Gastroesophageal sphincter (tissue), 4 donors: ENCODE measurements around the gene SLC35E1. TPM values are rescaled to one million over a fixed set of nuclear protein-coding genes. Genes with fewer than 3 reads are reported as not detected.

Source experiments
- ATAC-seq: fragments of 150-250 bp; one replicate; pipeline ENCODE4 v1.9.1; 2016; ENCODE audit warnings: mild to moderate bottlenecking, moderate library complexity
- H3K27ac ChIP-seq, 4 donors: fragments of 200-600 bp; sonication (generic) in 3 of 4; 1 replicate in 3 of 4; 2 replicates in 1 of 4; pipeline ENCODE4 v1.5.1; 2016 to 2019
- H3K27me3 ChIP-seq: fragments of 200-600 bp; sonication (generic); one replicate; pipeline ENCODE4 v1.5.1; 2019
- H3K36me3 ChIP-seq, 2 donors: fragments of 200-600 bp; sonication (generic); one replicate each; pipeline ENCODE4 v1.5.1; 2019; ENCODE audit warnings: control low read depth in 1 of 2
- H3K4me1 ChIP-seq, 3 donors: fragments of 200-600 bp; sonication (generic); 1 replicate in 2 of 3; 2 replicates in 1 of 3; pipeline ENCODE4 v1.5.1; 2016 to 2019; ENCODE audit warnings: control low read depth in 2 of 3
- H3K4me3 ChIP-seq, 2 donors: fragments of 200-600 bp; sonication (generic); one replicate each; pipeline ENCODE4 v1.5.1; 2019; ENCODE audit warnings: mild to moderate bottlenecking in 1 of 2, moderate library complexity in 1 of 2
- H3K9me3 ChIP-seq, 3 donors: fragments of 200-600 bp; sonication (generic); one replicate each; pipeline ENCODE4 v1.5.1; 2017 to 2019; ENCODE audit warnings: control low read depth in 2 of 3
- EP300 ChIP-seq: sonication (generic); formaldehyde crosslinking; IDR thresholded peaks from one replicate; pipeline ENCODE4 v1.6.1; 2017; ENCODE audit warnings: antibody characterized with exemption, mild to moderate bottlenecking
- POLR2A ChIP-seq, 2 donors: fragments of 450-650 bp; IDR thresholded peaks; one replicate each; pipeline ENCODE4 v1.6.1; 2017; ENCODE audit warnings: antibody characterized with exemption in 2 of 2, mild to moderate bottlenecking in 2 of 2, moderate library complexity in 1 of 2
- POLR2AphosphoS5 ChIP-seq: sonication (generic); formaldehyde crosslinking; IDR thresholded peaks from one replicate; pipeline ENCODE4 v1.6.1; 2017; ENCODE audit warnings: antibody characterized with exemption
- WGBS, 2 donors: methylation state at CpG; one replicate each; pipeline ENCODE4 v1.1.5; 2018; ENCODE audit warnings: low coverage in 1 of 2; 5-methylcytosine and 5-hydroxymethylcytosine counted together
- total RNA-seq, 4 donors: library from RNA; depleted of rRNA; stranded (reverse); fragments of >200 nt; gene quantifications; one replicate each; pipeline ENCODE4 v1.1.0, GENCODE V29; 2016
- TF ChIP-seq, protein P1 (sequence below), 4 experiments: fragments of 200-600 bp in 2 of 4; fragments of 450-650 bp in 2 of 4; sonication (generic) in 1 of 4; IDR thresholded peaks; one replicate each; pipeline ENCODE4 v1.5.1; 2017 to 2019; ENCODE audit warnings: antibody characterized with exemption in 4 of 4, mild to moderate bottlenecking in 2 of 4, moderate library complexity in 2 of 4

SLC35E1 gene
- total RNA-seq, 4 donors from 2014 or later: 24.9 to 35.5 (median 29.7) TPM

DNA sequence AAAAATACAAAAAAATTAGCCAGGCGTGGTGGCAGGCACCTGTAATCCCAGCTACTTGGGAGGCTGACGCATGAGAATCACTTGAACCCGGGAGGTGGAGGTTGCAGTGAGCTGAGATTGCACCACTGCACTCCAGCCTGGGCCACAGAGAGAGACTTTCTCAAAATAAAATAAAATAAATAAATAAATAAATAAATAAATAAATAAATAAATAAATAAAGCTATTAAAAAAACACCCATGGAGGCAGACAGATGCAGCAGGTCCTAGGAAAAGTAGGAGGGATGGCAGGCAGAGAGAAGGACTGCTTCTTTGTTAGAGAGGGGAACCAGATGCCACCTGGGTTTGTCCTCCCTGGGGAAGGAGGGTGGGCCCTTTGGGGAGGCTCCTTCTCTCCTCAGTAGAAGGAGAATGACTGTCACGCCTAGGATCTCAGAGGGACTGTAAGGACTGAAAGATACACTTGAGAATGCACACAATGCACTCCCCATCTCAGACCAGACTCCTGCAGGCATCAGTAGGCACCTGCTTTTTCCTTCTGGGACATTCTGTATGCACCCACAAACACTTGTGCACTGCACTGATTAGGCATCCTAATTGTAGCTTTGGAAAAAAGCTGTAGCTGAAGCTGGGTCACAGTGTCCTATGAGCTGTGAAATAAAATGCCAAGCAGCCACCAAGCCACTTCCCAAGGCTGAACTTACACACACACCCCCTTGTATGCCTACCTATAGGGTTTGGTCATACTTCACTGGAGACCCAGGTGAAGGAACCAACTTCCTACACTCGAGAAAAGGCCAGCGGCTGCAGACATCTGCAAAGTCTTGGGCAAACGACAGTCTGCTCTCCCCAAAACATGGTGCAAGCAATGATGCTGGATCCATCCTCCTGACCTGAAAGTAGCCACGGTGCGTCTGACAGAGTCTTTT is 18.9 kb upstream of the SLC35E1 start:
- Histone ChIP-seq H3K9me3 (no peaks in the 10 kb centered on the region), H3K4me3 (no peak overlapping the region), H3K36me3 (no peaks in the 10 kb centered on the region), H3K4me1 (peaks cover 0 to 89% (median 33%) of the 10 kb centered on the region in 3 donors), H3K27ac (no peak overlapping the region), H3K27me3 (no peaks in the 10 kb centered on the region)
- TF ChIP-seq POLR2A (IDR thresholded peaks at IDR 0.05) (no peak), POLR2AphosphoS5 (no peak)
- TF ChIP-seq, protein P1, sequence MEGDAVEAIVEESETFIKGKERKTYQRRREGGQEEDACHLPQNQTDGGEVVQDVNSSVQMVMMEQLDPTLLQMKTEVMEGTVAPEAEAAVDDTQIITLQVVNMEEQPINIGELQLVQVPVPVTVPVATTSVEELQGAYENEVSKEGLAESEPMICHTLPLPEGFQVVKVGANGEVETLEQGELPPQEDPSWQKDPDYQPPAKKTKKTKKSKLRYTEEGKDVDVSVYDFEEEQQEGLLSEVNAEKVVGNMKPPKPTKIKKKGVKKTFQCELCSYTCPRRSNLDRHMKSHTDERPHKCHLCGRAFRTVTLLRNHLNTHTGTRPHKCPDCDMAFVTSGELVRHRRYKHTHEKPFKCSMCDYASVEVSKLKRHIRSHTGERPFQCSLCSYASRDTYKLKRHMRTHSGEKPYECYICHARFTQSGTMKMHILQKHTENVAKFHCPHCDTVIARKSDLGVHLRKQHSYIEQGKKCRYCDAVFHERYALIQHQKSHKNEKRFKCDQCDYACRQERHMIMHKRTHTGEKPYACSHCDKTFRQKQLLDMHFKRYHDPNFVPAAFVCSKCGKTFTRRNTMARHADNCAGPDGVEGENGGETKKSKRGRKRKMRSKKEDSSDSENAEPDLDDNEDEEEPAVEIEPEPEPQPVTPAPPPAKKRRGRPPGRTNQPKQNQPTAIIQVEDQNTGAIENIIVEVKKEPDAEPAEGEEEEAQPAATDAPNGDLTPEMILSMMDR (IDR thresholded peaks at IDR 0.05): no peak
- ATAC-seq: no peak
- 83 to 85% methylated on average over 6 to 7 of the region's 9 CpGs for WGBS, 2 donors

DNA sequence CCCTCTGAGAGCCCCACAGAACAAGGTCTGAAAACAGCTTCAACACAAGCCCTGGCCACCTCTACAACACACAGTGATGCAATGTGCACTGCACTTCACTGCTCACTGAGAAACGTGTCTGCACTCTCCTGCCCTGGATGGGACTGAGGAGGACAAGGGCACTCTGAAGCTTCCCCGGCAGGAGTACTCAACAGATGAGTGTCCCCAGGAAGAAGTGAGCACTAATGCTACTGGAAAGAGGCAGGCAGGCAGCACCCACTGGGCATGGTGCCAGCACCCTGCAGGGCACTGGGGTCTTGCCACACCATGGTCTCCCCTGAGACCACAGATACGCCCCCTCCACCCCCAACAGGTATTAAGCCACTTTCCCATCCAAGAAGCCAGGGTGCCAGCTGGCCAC is 17.7 kb upstream of the SLC35E1 start:
- no peak for TF ChIP-seq POLR2A (IDR thresholded peaks at IDR 0.05)
- no peak for TF ChIP-seq EP300
- TF ChIP-seq, protein P1 (IDR thresholded peaks at IDR 0.05): no peak
- no peak for TF ChIP-seq POLR2AphosphoS5
- H3K36me3 ChIP-seq: no peaks in the 10 kb centered on the region

DNA sequence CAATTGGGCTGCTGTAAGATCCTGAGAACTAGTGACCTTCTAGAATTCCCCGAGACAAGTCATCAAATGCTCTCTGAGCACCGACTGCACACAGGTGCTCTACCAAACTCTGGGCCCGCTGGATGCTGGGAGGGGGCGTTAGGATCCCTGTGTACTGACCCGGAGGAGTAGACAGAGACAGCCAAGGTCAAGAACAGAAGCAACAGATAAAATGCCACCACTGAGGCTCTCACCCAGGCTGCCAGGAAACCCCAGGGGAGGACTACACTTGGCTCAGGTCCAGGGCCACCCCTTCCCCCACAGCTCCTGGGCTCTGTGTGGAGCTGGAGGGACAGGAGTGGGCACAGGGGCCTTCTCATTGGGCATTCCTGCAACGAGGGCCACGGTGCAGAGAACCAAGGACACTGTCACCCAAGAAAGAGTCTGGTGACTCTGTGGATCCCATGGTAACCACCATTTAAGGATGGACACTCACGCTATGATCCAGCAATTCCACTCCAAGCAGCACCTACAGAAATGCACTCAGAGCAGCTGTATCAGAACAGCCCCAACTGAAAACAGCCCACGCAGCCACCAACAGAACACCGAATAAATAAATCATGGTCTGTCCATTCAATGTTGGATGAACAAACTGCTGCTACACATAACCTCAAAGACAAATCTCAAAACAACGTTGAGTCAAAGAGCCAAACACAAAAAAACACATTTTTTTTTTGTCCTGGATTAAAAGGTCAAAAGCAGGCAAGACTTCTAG is 16.8 kb upstream of the SLC35E1 start:
- H3K4me3 ChIP-seq: no peak overlapping the region
- ATAC-seq: no peak
- no peaks in the 10 kb centered on the region for H3K36me3 ChIP-seq
- peak overlapping the region in 1 of 4 donors; percentile 47 for H3K27ac ChIP-seq
- no peaks in the 10 kb centered on the region for H3K9me3 ChIP-seq
- WGBS, 2 donors: 66 to 87% methylated on average over 3 of the region's 11 CpGs
- peaks cover 0 to 89% (median 34%) of the 10 kb centered on the region in 3 donors for H3K4me1 ChIP-seq
- no peaks in the 10 kb centered on the region for H3K27me3 ChIP-seq
- TF ChIP-seq POLR2AphosphoS5: no peak
- TF ChIP-seq, protein P1 (IDR thresholded peaks at IDR 0.05): no peak
- TF ChIP-seq EP300: no peak
- no peak for TF ChIP-seq POLR2A (IDR thresholded peaks at IDR 0.05)

More for the DNA sequence above, 17.7 kb upstream of the SLC35E1 start:
- Histone ChIP-seq H3K27me3 (no peaks in the 10 kb centered on the region), H3K27ac (no peak overlapping the region), H3K9me3 (no peaks in the 10 kb centered on the region), H3K4me1 (peaks cover 0 to 89% (median 33%) of the 10 kb centered on the region in 3 donors), H3K4me3 (no peak overlapping the region)
- 64% methylated on average over 2 of the region's 3 CpGs; no CpG with 5 or more reads in 1 of the 2 donors for WGBS, 2 donors
- ATAC-seq: no peak

DNA sequence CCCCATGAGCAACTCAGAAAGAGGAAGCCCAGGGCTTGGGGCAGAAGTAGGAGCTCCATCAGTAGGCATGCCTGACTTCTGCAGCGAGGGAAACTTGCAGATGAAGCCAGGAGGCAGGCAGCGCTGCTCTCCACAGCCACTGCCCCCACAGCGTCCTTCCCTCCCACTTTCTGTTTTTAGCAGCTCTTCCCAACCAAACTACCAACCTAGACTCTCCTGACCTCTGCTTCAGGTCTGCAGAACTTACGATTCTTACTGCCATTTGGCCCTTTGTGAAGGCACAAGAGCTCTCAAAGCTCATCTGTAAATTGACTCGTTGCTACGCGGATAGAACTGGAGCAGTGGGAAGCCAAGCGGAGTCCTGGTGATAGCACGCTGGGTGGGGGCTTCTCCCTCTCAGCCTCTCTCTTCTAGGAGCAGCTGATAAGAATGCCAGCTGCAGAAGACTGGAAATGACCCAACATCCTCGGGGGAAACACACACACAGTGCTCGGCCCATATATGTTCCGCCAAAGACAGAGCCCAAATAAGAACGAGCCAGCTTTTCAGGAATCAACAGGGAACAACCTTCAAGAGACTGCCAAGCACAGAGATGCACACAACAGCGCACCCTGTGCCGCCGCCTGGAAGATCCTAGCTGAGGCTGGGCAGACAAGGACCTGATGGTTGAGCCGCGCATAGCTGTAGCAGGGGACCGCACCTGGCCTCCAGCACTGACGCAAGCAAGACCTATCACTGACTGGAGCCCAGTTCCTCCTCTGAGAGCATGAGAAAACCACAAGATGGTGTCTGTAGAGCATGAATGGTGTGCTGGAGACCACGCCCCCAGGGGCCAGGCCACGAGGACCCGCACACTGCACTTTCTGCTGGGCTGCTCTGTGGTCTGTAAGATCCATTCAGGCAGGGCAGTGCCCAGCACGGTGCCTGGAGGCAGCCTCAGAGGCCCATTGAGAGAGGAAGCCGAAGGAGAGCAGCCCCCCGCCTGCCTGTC is 15.9 kb upstream of the SLC35E1 start:
- Histone ChIP-seq H3K4me1 (peaks cover 0 to 89% (median 41%) of the 10 kb centered on the region in 3 donors), H3K27ac (peak overlapping the region in 2 of 4 donors; percentile 47 to 54), H3K4me3 (peak overlapping the region in 1 of 2 donors; percentile 16), H3K27me3 (no peaks in the 10 kb centered on the region), H3K36me3 (no peaks in the 10 kb centered on the region), H3K9me3 (no peaks in the 10 kb centered on the region)
- TF ChIP-seq POLR2AphosphoS5: no peak
- TF ChIP-seq, protein P1 (IDR thresholded peaks at IDR 0.05): no peak
- peak; percentile 12 for ATAC-seq
- WGBS, 2 donors: 5 to 40% methylated on average over 7 to 8 of the region's 26 CpGs
